GM12874 (cell line): ENCODE measurements around the gene SLC15A5.

Experiments used
- TF ChIP-seq, protein P1 (sequence below): IDR thresholded peaks from 2 replicates; pipeline ENCODE4 v1.5.1; 2011; ENCODE audit warnings: low read depth, mild to moderate bottlenecking, control low read depth, low read length, moderate library complexity; ENCODE audit not compliant: insufficient read depth

SLC15A5 gene

DNA sequence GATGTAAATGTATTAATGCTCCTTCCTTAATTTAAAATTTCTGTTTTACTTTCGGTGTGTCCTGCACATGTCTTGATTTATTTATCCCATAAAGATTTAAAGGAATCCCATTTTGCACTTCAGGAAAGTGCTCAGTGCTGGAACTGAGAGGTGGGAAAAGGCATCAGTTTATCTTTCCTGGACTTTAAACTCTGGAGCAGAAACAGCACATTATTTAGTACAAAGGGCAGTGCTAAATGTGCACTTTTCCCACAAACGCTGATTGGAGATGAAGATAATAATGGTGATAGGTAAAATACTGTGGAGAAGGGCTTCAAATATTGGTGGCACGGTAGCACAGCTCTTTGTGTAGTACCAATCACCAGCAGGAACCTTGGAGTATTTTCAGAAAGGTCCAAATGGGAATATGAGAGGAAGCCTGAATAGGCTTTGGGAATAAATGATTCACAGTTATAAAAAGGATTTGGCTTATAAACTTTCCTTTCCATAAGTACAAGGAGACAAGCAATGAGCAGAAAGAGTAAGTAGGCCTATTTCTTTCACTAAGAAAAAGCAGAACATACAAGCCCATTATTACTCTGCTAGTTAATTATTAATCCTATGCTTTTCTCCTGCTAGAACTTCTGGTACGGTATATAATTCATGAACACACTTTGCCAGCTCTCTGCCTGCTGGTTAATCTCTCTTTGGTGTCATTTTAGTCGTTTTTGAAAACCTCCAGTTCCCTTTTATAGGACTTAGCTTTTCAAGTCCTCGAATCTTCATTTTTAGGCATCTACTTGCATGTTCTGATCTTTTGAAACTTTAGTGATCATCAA is 58.3 kb downstream of the SLC15A5 start:
- TF ChIP-seq, protein P1, sequence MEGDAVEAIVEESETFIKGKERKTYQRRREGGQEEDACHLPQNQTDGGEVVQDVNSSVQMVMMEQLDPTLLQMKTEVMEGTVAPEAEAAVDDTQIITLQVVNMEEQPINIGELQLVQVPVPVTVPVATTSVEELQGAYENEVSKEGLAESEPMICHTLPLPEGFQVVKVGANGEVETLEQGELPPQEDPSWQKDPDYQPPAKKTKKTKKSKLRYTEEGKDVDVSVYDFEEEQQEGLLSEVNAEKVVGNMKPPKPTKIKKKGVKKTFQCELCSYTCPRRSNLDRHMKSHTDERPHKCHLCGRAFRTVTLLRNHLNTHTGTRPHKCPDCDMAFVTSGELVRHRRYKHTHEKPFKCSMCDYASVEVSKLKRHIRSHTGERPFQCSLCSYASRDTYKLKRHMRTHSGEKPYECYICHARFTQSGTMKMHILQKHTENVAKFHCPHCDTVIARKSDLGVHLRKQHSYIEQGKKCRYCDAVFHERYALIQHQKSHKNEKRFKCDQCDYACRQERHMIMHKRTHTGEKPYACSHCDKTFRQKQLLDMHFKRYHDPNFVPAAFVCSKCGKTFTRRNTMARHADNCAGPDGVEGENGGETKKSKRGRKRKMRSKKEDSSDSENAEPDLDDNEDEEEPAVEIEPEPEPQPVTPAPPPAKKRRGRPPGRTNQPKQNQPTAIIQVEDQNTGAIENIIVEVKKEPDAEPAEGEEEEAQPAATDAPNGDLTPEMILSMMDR: no peak

DNA sequence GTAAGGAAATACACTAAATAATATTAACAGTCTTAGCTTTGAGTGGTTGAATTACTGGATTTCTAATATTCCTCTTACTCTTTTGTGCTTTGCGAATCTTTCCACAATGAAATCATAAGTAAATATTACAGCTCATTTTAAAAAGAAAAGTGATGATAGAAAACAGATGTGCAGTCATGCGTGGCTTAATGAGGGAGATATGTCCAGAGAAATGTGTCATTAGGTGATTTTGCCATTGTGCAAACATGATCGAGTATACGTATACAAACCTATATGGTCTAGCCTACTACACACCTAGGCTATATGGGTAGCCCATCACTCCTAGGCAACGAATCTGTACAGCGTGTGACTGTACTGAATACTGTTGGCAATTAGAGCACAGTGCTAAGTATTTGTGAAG is 59.3 kb downstream of the SLC15A5 start:
- TF ChIP-seq, protein P1: no peak

DNA sequence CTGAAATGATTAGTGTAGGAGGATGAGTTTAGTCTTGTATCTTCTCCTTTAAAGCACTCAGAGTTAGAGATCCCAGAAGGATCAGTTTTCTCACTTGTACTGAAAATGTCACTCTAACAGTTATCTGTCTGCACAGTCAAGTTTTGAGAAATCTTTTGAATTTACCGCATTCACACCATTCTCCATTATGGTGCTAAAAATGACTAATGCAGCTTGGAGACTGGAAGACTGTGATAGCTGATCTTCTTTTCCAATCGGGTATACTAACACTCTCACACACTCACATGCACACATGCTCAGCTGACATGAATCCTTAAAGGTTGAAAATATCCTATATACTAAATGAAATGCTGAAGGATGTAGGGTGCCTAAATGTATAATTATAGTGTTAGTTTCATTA is 65.8 kb downstream of the SLC15A5 start:
- TF ChIP-seq, protein P1: no peak

DNA sequence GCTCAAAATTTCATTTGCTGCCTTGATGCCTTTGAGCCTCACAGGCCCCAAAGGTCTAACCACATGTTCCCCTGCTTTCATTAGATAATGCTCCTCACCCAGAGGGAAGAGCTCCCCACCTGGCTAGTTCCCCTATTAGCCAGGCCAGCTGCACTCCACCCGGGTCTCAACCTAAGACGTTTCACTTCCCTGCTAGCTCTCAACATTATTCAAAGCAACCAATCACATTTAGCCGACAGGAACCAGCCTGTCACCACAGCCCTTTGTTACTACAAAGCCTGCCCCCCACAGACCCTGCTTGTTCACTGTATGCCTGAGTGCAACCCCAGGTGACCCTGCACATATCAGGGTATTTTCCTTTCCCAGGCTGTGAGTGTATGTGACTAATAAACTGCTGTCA is 78.6 kb downstream of the SLC15A5 start:
- TF ChIP-seq, protein P1: no peak

DNA sequence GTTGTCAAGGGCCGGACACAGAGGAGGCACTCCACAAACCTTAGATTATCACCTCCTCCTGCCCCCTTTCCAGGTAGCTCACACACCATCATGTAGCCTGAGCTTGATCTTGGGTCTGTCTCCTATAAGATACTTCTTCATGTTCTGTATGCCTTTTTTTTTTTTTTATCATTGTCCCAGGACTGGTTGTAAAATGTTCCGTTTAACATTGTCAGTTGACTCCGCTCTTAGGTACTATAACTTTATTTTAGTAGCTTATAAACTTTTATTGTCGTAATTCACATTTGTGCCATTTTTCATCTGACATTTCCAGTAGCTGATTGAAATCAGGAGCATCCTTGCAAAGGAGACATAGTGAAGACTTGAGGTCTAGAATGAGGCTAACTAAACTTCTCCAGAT is 79.9 kb downstream of the SLC15A5 start:
- TF ChIP-seq, protein P1: no peak

DNA sequence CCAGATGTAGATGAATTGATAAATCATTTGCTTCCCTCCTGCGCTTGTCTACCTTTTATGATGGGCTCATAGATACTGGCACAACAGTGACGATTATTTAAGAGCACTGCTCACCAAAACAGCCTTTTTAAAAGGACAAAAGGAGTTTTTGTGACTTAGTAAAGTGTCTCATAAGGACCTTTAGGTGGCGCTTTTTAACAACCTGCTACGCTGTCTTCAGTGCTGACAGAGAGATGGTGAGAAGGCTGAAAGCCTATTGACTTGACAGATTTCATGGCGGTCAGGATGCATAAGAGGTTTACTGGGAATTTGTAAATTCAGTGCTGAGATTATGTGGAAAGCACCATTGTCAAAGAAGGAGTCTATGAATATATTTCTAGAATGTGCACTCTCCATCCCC is 87.6 kb downstream of the SLC15A5 start:
- TF ChIP-seq, protein P1: peak; percentile 26; the same call in 1 of the 2 replicates

DNA sequence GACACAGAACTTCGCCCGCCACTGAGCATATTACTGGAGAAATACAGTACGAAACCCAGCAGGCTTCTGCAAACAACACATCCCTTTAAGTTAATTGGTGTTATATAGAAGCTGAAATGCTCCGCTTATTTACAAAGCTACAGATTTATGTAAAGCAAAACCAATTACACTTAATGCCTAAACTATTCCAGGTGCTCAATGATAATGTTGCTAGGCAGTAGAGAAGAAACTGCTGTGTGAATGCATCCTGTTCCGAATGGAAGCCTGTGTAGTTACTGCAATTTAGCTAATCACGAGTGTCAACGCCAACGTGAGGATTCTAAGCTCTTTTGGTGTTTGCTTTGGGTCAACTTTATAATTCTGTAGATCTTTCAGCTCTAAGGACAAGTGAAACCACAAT is 89.8 kb downstream of the SLC15A5 start:
- TF ChIP-seq, protein P1: no peak
